ENCODE data around the gene PCDH20.
"Not testable (repeated sequence)": the region's sequence is repeated elsewhere in the genome, so short reads cannot be mapped to it uniquely, and the experiment has no call there.

Gene PCDH20

GRCh38 chr13:61396121-61396520 is 19.5 kb downstream of the PCDH20 start:
- TF ChIP-seq CTCF (conservative IDR thresholded peaks at IDR 0.05): no peak
- no peak overlapping the region for H3K27ac ChIP-seq

- TF ChIP-seq CTCF (conservative IDR thresholded peaks at IDR 0.05): no peak
- H3K27ac ChIP-seq: no peak overlapping the region
These were observed 24.2 kb downstream of the PCDH20 start for GRCh38 chr13:61391426-61391825.

- no peak for TF ChIP-seq CTCF (conservative IDR thresholded peaks at IDR 0.05)
These were observed 28.0 kb downstream of the PCDH20 start for GRCh38 chr13:61387694-61388093.

GRCh38 chr13:61383111-61383510 is 32.5 kb downstream of the PCDH20 start:
- no peak for TF ChIP-seq CTCF (conservative IDR thresholded peaks at IDR 0.05)
- H3K27ac ChIP-seq: no peak overlapping the region

More at GRCh38 chr13:61387694-61388093, 28.0 kb downstream of the PCDH20 start:
- H3K27ac ChIP-seq: no peak overlapping the region

- H3K27ac ChIP-seq: no peak overlapping the region
- TF ChIP-seq CTCF (conservative IDR thresholded peaks at IDR 0.05): no peak
These were observed 45.1 kb downstream of the PCDH20 start for GRCh38 chr13:61370520-61370919.

GRCh38 chr13:61364690-61365089 is 51.0 kb downstream of the PCDH20 start:
- not testable (repeated sequence) for H3K27ac ChIP-seq

GRCh38 chr13:61362522-61362921 is 53.1 kb downstream of the PCDH20 start:
- H3K27ac ChIP-seq: no peak overlapping the region
- no peak for TF ChIP-seq CTCF (conservative IDR thresholded peaks at IDR 0.05)
